Endothelial cell (in vitro differentiated cells): ENCODE measurements around the gene ETV6. TPM values are rescaled to one million over a fixed set of nuclear protein-coding genes. Genes with fewer than 3 reads are reported as not detected.

Source experiments
- DNase-seq: peaks from one replicate; pipeline ENCODE4 v3.0.0; 2021; ENCODE audit warnings: low spot score
- H3K27ac Mint-ChIP-seq: one replicate; pipeline ENCODE4 v1.8.0; 2021; ENCODE audit warnings: mixed read lengths, inconsistent platforms; ENCODE audit not compliant: unreplicated experiment
- H3K27me3 Mint-ChIP-seq: one replicate; pipeline ENCODE4 v1.8.0; 2021; ENCODE audit warnings: mild to moderate bottlenecking, moderate library complexity, mixed read lengths, inconsistent platforms; ENCODE audit not compliant: unreplicated experiment
- H3K36me3 Mint-ChIP-seq: one replicate; pipeline ENCODE4 v1.8.0; 2021; ENCODE audit warnings: mild to moderate bottlenecking, low read depth, mixed read lengths, inconsistent platforms; ENCODE audit not compliant: unreplicated experiment
- H3K4me1 Mint-ChIP-seq: one replicate; pipeline ENCODE4 v1.8.0; 2021; ENCODE audit warnings: mild to moderate bottlenecking, mixed read lengths, inconsistent platforms; ENCODE audit not compliant: unreplicated experiment
- H3K4me3 Mint-ChIP-seq: one replicate; pipeline ENCODE4 v1.8.0; 2021; ENCODE audit warnings: mild to moderate bottlenecking, mixed read lengths, inconsistent platforms; ENCODE audit not compliant: unreplicated experiment
- H3K9me3 Mint-ChIP-seq: one replicate; pipeline ENCODE4 v1.8.0; 2021; ENCODE audit warnings: mixed read lengths, inconsistent platforms; ENCODE audit not compliant: unreplicated experiment
- CTCF ChIP-seq: fragments of 200-600 bp; sonication (generic); IDR thresholded peaks from one replicate; pipeline ENCODE4 v1.5.0; 2021; ENCODE audit warnings: antibody characterized with exemption; ENCODE audit not compliant: unreplicated experiment
- total RNA-seq: library from RNA; stranded (reverse); fragmentation: NEBNext Ultra II Directional; extraction: Animal tissue kit (Norgen Biotek cat#: 25700); gene quantifications from one replicate; pipeline ENCODE4 v1.2.1, GENCODE V29; 2021; ENCODE audit not compliant: unreplicated experiment

The ETV6 gene
- total RNA-seq, 1 donor from 2014 or later = 98.7 TPM

GRCh38 chr12:11684393-11684792 lies 34.9 kb downstream of the ETV6 start:
- no peak for DNase-seq
- Mint-ChIP-seq H3K4me1 (peaks cover 31% of the 10 kb centered on the region), H3K27me3 (peaks cover 3% of the 10 kb centered on the region), H3K9me3 (no peaks in the 10 kb centered on the region), H3K27ac (no peak overlapping the region), H3K36me3 (peaks cover 8% of the 10 kb centered on the region), H3K4me3 (no peak overlapping the region)
- TF ChIP-seq CTCF = no peak

GRCh38 chr12:11684811-11685210 lies 35.3 kb downstream of the ETV6 start:
- Mint-ChIP-seq H3K4me1 (peaks cover 32% of the 10 kb centered on the region), H3K4me3 (no peak overlapping the region), H3K36me3 (peaks cover 8% of the 10 kb centered on the region), H3K27me3 (peaks cover 3% of the 10 kb centered on the region), H3K27ac (no peak overlapping the region), H3K9me3 (no peaks in the 10 kb centered on the region)
- TF ChIP-seq CTCF = no peak
- DNase-seq = no peak

- H3K27me3 Mint-ChIP-seq = peaks cover 5% of the 10 kb centered on the region
- TF ChIP-seq CTCF = no peak
- H3K9me3 Mint-ChIP-seq = no peaks in the 10 kb centered on the region
- H3K36me3 Mint-ChIP-seq = peaks cover 13% of the 10 kb centered on the region
- H3K27ac Mint-ChIP-seq = no peak overlapping the region
- no peak for DNase-seq
- H3K4me3 Mint-ChIP-seq = no peak overlapping the region
- H3K4me1 Mint-ChIP-seq = peaks cover 37% of the 10 kb centered on the region
These were observed 35.8 kb downstream of the ETV6 start for GRCh38 chr12:11685316-11685715.

- DNase-seq = no peak
- Mint-ChIP-seq H3K4me3 (no peak overlapping the region), H3K27me3 (peaks cover 6% of the 10 kb centered on the region), H3K4me1 (peaks cover 38% of the 10 kb centered on the region), H3K27ac (no peak overlapping the region), H3K36me3 (peaks cover 14% of the 10 kb centered on the region), H3K9me3 (no peaks in the 10 kb centered on the region)
- no peak for TF ChIP-seq CTCF
These were observed 36.2 kb downstream of the ETV6 start for GRCh38 chr12:11685716-11686115.

- no peak overlapping the region for H3K4me3 Mint-ChIP-seq
- no peak for DNase-seq
- no peaks in the 10 kb centered on the region for H3K9me3 Mint-ChIP-seq
- no peak overlapping the region for H3K27ac Mint-ChIP-seq
- peaks cover 6% of the 10 kb centered on the region for H3K27me3 Mint-ChIP-seq
- peaks cover 14% of the 10 kb centered on the region for H3K36me3 Mint-ChIP-seq
- no peak for TF ChIP-seq CTCF
- peaks cover 41% of the 10 kb centered on the region for H3K4me1 Mint-ChIP-seq
These were observed 36.6 kb downstream of the ETV6 start for GRCh38 chr12:11686120-11686519.
